HFF-Myc (cell line): ENCODE measurements around the gene KEAP1.

Source experiments
- DNase-seq: peaks from one replicate; pipeline ENCODE4 v3.0.0-alpha.2; 2011; ENCODE audit warnings: low read depth; ENCODE audit errors: extremely low read depth
- H3K4me3 ChIP-seq: replicated peaks from 2 replicates; pipeline ENCODE4 v1.5.1; 2011; ENCODE audit warnings: low read depth, mild to moderate bottlenecking, control low read depth, low read length
- CTCF ChIP-seq: IDR thresholded peaks from 2 replicates; pipeline ENCODE4 v1.5.1; 2012; ENCODE audit warnings: mild to moderate bottlenecking, low read depth, low read length, control low read depth; ENCODE audit errors: missing control alignments

Gene KEAP1

GRCh38 chr19:10521461-10522171 is 18.5 kb upstream of the KEAP1 start:
- no peak for DNase-seq
- H3K4me3 ChIP-seq, result no peak overlapping the region
- TF ChIP-seq CTCF, result no peak

GRCh38 chr19:10520652-10521318 is 17.6 kb upstream of the KEAP1 start:
- no peak for DNase-seq
- H3K4me3 ChIP-seq, result no peak overlapping the region
- TF ChIP-seq CTCF, result no peak

- TF ChIP-seq CTCF, result no peak
- H3K4me3 ChIP-seq, result no peak overlapping the region
- DNase-seq, result no peak
Observed at GRCh38 chr19:10519421-10519820, 16.3 kb upstream of the KEAP1 start.

GRCh38 chr19:10518444-10519361 is 15.5 kb upstream of the KEAP1 start:
- DNase-seq, result no peak
- no peak for TF ChIP-seq CTCF
- no peak overlapping the region for H3K4me3 ChIP-seq

GRCh38 chr19:10517760-10518443 is 14.7 kb upstream of the KEAP1 start:
- no peak for TF ChIP-seq CTCF
- H3K4me3 ChIP-seq, result no peak overlapping the region
- no peak for DNase-seq

GRCh38 chr19:10517361-10517759 is 14.2 kb upstream of the KEAP1 start, which contains the start of gene S1PR5:
TSS of gene S1PR5 (minus strand) at chr19:10517447. CDS start at chr19:10515011, 2,436 bp downstream.
- no peak for TF ChIP-seq CTCF
- no peak within 1 kb of the TSS for H3K4me3 ChIP-seq
- DNase-seq, result no peak
